Lung (tissue), 12 donors: ENCODE results near the gene PRRX2. TPM values are rescaled to one million over a fixed set of nuclear protein-coding genes. Genes with fewer than 3 reads are reported as not detected.

Source experiments
- ATAC-seq: fragments of 200-7000 bp; cut with Tn5 transposase; one replicate; pipeline ENCODE4 v1.9.1; 2020; ENCODE audit warnings: moderate number of reproducible peaks; ENCODE audit not compliant: insufficient read depth, low FRiP score
- DNase-seq, 3 donors: peaks; one replicate each; pipeline ENCODE4 v3.0.0-alpha.2; 2013 to 2017
- H3K27ac ChIP-seq, 2 donors: one replicate each; pipeline ENCODE4 v1.5.1; 2013; ENCODE audit warnings: mild to moderate bottlenecking in 2 of 2, moderate library complexity in 2 of 2, control low read depth in 1 of 2, inconsistent platforms in 1 of 2, low read depth in 1 of 2, low read length in 1 of 2
- H3K27me3 ChIP-seq, 3 donors: one replicate each; pipeline ENCODE4 v1.5.1; 2013; ENCODE audit warnings: low read length in 2 of 3; ENCODE audit not compliant: control insufficient read depth in 3 of 3, insufficient read depth in 3 of 3
- H3K36me3 ChIP-seq, 4 donors: one replicate each; pipeline ENCODE4 v1.5.1; 2013; ENCODE audit warnings: low read length in 4 of 4, mild to moderate bottlenecking in 1 of 4, moderate library complexity in 1 of 4; ENCODE audit not compliant: control insufficient read depth in 4 of 4, insufficient read depth in 4 of 4
- H3K4me1 ChIP-seq, 5 donors: one replicate each; pipeline ENCODE4 v1.5.1; 2013; ENCODE audit warnings: low read length in 5 of 5, mild to moderate bottlenecking in 2 of 5, moderate library complexity in 1 of 5; ENCODE audit not compliant: control insufficient read depth in 5 of 5, insufficient read depth in 5 of 5
- H3K4me3 ChIP-seq: one replicate; pipeline ENCODE4 v1.5.1; 2013; ENCODE audit warnings: mild to moderate bottlenecking, control low read depth, moderate library complexity
- H3K9ac ChIP-seq, 2 donors: one replicate each; pipeline ENCODE4 v1.5.1; 2013; ENCODE audit warnings: low read length in 2 of 2, control low read depth in 1 of 2; ENCODE audit not compliant: insufficient read depth in 1 of 2
- H3K9me3 ChIP-seq, 4 donors: one replicate each; pipeline ENCODE4 v1.5.1; 2013; ENCODE audit warnings: low read length in 3 of 4, mild to moderate bottlenecking in 1 of 4, moderate library complexity in 1 of 4; ENCODE audit not compliant: control insufficient read depth in 4 of 4, insufficient read depth in 3 of 4
- WGBS, 2 donors: extraction: QIAGEN DNeasy Blood & Tissue Kit; methylation state at CpG; one replicate each; pipeline ENCODE4 v1.1.7; 2013; 5-methylcytosine and 5-hydroxymethylcytosine counted together
- polyA plus RNA-seq, 2 donors: library from polyadenylated mRNA; stranded (reverse); fragments of 200-250 nt; gene quantifications; one replicate each; pipeline ENCODE4 v1.2.1, GENCODE V29; 2013
- total RNA-seq, 2 donors: library from RNA; depleted of rRNA in 1 of 2; stranded (reverse); fragments of >200 nt in 1 of 2; gene quantifications; one replicate each; pipeline ENCODE4 v1.2.1, GENCODE V29; 2014 to 2021
- TF ChIP-seq, protein P1 (sequence below): IDR thresholded peaks from 2 replicates; pipeline ENCODE4 v1.5.1; 2012; ENCODE audit warnings: mild to moderate bottlenecking; ENCODE audit errors: control extremely low read depth, extremely low read depth
- donor health status: control.
- donor health status: control.
- donor health status: Bipolar disorder and iron deficiency.
- donor health status: healthy.
- donor health status: DM: yes; HTN: yes; CAD: no.

Gene PRRX2
- total and polyA plus RNA-seq, 4 donors: 2.2 to 3.8 (median 3.5) TPM

DNA sequence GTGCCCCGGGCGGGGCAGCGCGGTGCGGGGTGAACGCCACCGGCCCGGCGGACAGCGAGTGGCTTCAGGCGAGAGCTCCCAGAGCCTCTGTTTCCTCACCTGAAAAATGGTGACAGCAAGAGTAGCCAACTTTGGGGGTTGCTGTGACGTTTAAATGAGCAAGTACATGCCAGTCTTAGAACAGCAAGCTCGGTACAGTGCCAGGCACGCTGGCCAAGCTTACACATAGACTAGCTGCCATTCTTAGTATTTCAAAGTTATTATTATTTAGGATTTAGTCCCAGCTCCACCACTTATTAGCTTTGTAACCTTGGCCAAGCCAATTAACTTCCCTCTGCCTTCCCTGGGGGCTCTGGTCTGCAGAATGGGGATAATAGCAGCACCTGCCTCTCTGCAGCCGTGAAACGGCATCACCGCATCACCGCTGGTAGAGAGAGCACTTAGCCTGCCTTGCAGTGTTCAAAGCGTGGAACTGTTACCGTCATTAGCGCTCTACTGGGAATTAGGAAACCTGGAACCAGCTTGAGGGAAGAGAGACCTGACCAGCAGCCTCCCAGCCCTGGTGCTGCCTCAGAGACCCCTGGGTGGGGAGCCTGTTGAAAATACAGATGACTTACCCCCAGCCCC, 44.7 kb upstream of the PRRX2 start, which contains the start of gene C9orf50:
TSS of gene C9orf50 (minus strand) at position 433 of the 627 bp plus-strand sequence. CDS start 527 bp downstream, outside the sequence.
- Histone ChIP-seq H3K27me3 (no peaks in the 10 kb centered on the region), H3K9ac (no peak within 1 kb of the TSS), H3K4me1 (peaks cover 0 to 8% (median 0%) of the 10 kb centered on the region in 5 donors), H3K9me3 (peaks cover 0 to 1% (median 0%) of the 10 kb centered on the region in 4 donors), H3K27ac (no peak within 1 kb of the TSS), H3K36me3 (no peaks in the 10 kb centered on the region), H3K4me3 (peak within 1 kb of the TSS; percentile 20)
- TF ChIP-seq, protein P1, sequence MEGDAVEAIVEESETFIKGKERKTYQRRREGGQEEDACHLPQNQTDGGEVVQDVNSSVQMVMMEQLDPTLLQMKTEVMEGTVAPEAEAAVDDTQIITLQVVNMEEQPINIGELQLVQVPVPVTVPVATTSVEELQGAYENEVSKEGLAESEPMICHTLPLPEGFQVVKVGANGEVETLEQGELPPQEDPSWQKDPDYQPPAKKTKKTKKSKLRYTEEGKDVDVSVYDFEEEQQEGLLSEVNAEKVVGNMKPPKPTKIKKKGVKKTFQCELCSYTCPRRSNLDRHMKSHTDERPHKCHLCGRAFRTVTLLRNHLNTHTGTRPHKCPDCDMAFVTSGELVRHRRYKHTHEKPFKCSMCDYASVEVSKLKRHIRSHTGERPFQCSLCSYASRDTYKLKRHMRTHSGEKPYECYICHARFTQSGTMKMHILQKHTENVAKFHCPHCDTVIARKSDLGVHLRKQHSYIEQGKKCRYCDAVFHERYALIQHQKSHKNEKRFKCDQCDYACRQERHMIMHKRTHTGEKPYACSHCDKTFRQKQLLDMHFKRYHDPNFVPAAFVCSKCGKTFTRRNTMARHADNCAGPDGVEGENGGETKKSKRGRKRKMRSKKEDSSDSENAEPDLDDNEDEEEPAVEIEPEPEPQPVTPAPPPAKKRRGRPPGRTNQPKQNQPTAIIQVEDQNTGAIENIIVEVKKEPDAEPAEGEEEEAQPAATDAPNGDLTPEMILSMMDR: no peak
- ATAC-seq (no peak), DNase-seq (no peak)
- WGBS, 2 donors: 26 to 31% methylated on average over 21 of the region's 21 CpGs

DNA sequence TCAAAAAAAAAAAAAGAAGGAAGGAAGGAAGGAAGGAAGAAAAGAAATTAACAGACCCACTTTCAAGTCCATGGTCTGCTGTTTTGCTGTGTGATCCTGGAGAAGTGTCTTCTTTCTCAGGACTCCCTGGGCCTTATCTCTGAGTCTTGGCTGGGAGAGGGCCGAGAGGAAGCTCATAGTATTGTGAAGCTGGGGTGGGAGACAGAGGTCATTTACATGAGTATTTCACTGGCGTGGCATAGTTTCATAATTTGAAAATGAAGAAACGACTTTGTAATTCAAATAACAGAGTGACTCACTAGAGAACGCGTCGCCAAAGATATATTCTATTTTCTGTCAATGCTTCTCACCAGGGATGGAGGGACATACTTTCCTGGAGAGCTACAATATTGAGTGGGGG, 42.1 kb upstream of the PRRX2 start:
- H3K36me3 ChIP-seq: peaks cover 0 to 2% (median 0%) of the 10 kb centered on the region in 4 donors
- 33 to 59% methylated on average over 6 of the region's 6 CpGs for WGBS, 2 donors
- TF ChIP-seq, protein P1: no peak
- DNase-seq (no peak), ATAC-seq (no peak)
- no peak overlapping the region for H3K9ac ChIP-seq
- H3K4me1 ChIP-seq: peaks cover 0 to 26% (median 12%) of the 10 kb centered on the region in 5 donors
- H3K27ac ChIP-seq: no peak overlapping the region
- no peaks in the 10 kb centered on the region for H3K27me3 ChIP-seq
- H3K9me3 ChIP-seq: peaks cover 0 to 1% (median 0%) of the 10 kb centered on the region in 4 donors
- H3K4me3 ChIP-seq: no peak overlapping the region

DNA sequence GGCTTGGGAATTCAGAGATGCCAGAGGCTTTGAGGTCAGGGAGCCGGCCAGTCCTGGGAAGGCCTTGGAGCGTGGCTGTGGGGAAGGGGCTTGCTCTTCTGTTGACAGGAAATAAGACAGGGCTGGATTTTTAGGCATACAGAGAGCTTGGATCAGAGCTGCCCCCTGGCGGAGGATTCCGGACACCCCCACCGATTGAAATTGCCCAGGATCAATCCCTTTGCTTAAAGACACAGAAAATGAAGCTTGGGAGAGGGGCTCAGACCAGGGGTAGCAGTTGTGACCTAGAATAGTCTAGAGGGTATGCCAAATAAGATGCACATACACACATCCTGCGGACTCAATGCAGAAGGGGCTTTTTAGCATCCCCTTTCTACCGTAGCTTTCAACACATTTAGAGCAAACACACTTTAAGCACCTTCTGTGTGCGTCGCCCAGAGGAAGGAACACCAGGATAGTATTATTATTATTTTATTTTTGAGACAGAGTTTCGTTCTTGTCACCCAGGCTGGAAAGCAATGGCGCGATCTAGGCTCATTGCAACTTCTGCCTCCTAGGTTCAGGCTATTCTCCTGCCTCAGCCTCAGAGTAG, 41.2 kb upstream of the PRRX2 start:
- H3K9me3 ChIP-seq: peaks cover 0 to 1% (median 0%) of the 10 kb centered on the region in 4 donors
- WGBS, 2 donors: 35 to 40% methylated on average over 12 of the region's 12 CpGs
- H3K27me3 ChIP-seq: no peaks in the 10 kb centered on the region
- peaks cover 0 to 2% (median 0%) of the 10 kb centered on the region in 4 donors for H3K36me3 ChIP-seq
- DNase-seq (peak; percentile 48 to 59 (median 55)), ATAC-seq (no peak)
- no peak overlapping the region for H3K9ac ChIP-seq
- H3K27ac ChIP-seq: no peak overlapping the region
- TF ChIP-seq, protein P1: peak; percentile 29
- peaks cover 0 to 26% (median 15%) of the 10 kb centered on the region in 5 donors for H3K4me1 ChIP-seq
- no peak overlapping the region for H3K4me3 ChIP-seq
